Tibial nerve (tissue), 4 donors: ENCODE measurements around the gene TMEM120A.

Experiments
- EP300 ChIP-seq, 2 donors: sonication (generic); formaldehyde crosslinking; IDR thresholded peaks; one replicate each; pipeline ENCODE4 v1.6.1; 2017; ENCODE audit warnings: antibody characterized with exemption in 2 of 2, mild to moderate bottlenecking in 1 of 2
- POLR2A ChIP-seq, 2 donors: fragments of 450-650 bp; IDR thresholded peaks; one replicate each; pipeline ENCODE4 v1.6.1; 2017; ENCODE audit warnings: antibody characterized with exemption in 2 of 2, mild to moderate bottlenecking in 2 of 2, moderate library complexity in 2 of 2
- TF ChIP-seq, protein P1 (sequence below), 5 experiments: fragments of 200-600 bp in 3 of 5; fragments of 450-650 bp in 2 of 5; sonication (generic) in 3 of 5; IDR thresholded peaks; one replicate each; pipeline ENCODE4 v1.5.1; 2016 to 2019; ENCODE audit warnings: antibody characterized with exemption in 5 of 5, mild to moderate bottlenecking in 3 of 5, moderate library complexity in 2 of 5

DNA sequence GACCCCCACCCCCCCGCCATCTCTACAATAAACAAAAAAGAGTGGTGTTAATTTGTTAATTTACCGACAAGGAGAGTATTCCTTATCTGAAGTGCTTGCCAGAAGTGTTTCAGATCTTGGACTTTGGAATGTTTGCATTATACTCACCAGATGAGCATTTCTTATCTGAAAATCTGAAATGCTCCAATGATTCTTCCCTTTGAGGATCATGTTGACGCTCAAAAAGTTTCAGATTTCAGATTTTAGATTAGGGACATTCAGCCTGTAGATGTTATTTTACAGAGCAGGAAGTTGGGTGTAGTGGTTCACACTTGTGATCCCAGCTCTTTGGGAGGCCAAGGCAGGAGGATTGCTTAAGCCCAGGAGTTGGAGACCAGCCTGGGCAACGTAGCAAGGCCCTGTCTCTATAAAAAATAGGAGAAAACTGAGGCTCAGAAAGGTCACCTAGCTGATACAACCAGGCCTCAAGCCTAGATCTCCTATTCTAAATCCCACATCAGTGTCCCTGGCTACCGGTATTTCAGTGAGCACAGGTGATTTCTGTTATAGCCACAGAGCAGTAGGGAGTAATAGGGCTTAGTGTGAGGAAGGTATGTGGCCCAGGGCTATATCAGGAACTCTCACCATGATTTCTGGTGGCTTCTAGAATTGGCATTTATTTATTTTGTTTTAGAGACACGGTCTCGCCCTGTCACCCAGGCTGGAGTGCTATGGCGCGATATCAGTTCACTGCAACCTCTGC lies 35.4 kb downstream of the TMEM120A start:
- TF ChIP-seq, protein P1, sequence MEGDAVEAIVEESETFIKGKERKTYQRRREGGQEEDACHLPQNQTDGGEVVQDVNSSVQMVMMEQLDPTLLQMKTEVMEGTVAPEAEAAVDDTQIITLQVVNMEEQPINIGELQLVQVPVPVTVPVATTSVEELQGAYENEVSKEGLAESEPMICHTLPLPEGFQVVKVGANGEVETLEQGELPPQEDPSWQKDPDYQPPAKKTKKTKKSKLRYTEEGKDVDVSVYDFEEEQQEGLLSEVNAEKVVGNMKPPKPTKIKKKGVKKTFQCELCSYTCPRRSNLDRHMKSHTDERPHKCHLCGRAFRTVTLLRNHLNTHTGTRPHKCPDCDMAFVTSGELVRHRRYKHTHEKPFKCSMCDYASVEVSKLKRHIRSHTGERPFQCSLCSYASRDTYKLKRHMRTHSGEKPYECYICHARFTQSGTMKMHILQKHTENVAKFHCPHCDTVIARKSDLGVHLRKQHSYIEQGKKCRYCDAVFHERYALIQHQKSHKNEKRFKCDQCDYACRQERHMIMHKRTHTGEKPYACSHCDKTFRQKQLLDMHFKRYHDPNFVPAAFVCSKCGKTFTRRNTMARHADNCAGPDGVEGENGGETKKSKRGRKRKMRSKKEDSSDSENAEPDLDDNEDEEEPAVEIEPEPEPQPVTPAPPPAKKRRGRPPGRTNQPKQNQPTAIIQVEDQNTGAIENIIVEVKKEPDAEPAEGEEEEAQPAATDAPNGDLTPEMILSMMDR (IDR thresholded peaks at IDR 0.05): no peak
- TF ChIP-seq POLR2A (IDR thresholded peaks at IDR 0.05): no peak
- TF ChIP-seq EP300 (IDR thresholded peaks at IDR 0.05): no peak
